H9 (cell line): ENCODE data around the gene HPCAL1. TPM values are rescaled to one million over a fixed set of nuclear protein-coding genes. Genes with fewer than 3 reads are reported as not detected.

Experiments used
- DNase-seq: peaks from one replicate; pipeline ENCODE4 v3.0.0-alpha.2; 2017
- H2AFZ ChIP-seq: one replicate; pipeline ENCODE4 v1.6.1; 2013; ENCODE audit warnings: mild to moderate bottlenecking, low read length, control low read depth, moderate library complexity
- H2AK5ac ChIP-seq: 2 replicates; pipeline ENCODE4 v1.6.1; 2013; ENCODE audit warnings: low read length, control low read depth, mixed read lengths; ENCODE audit not compliant: insufficient read length
- H2BK120ac ChIP-seq: one replicate; pipeline ENCODE4 v1.6.1; 2013; ENCODE audit warnings: low read depth, mild to moderate bottlenecking, low read length, control low read depth, inconsistent platforms; ENCODE audit not compliant: poor library complexity, severe bottlenecking
- H2BK12ac ChIP-seq: 2 replicates; pipeline ENCODE4 v1.6.1; 2013; ENCODE audit warnings: low read length, control low read depth, mixed read lengths, low read depth; ENCODE audit not compliant: insufficient read length
- H2BK15ac ChIP-seq: 2 replicates; pipeline ENCODE4 v1.6.1; 2013; ENCODE audit warnings: low read depth, low read length, control low read depth
- H2BK20ac ChIP-seq: one replicate; pipeline ENCODE4 v1.6.1; 2013; ENCODE audit warnings: low read depth, mild to moderate bottlenecking, low read length, control low read depth, inconsistent platforms; ENCODE audit not compliant: poor library complexity, severe bottlenecking
- H2BK5ac ChIP-seq: 2 replicates; pipeline ENCODE4 v1.6.1; 2013; ENCODE audit warnings: low read length, control low read depth, mixed read lengths; ENCODE audit not compliant: insufficient read length
- H3K14ac ChIP-seq: 2 replicates; pipeline ENCODE4 v1.6.1; 2013; ENCODE audit warnings: low read length, control low read depth; ENCODE audit not compliant: insufficient read depth
- H3K18ac ChIP-seq: 2 replicates; pipeline ENCODE4 v1.6.1; 2013; ENCODE audit warnings: low read depth, mild to moderate bottlenecking, mixed read lengths, low read length, control low read depth; ENCODE audit not compliant: insufficient read length
- H3K23ac ChIP-seq: 2 replicates; pipeline ENCODE4 v1.6.1; 2013; ENCODE audit warnings: low read length, control low read depth, mixed read lengths, low read depth; ENCODE audit not compliant: insufficient read length
- H3K23me2 ChIP-seq: 2 replicates; pipeline ENCODE4 v1.6.1; 2013; ENCODE audit warnings: low read depth, mild to moderate bottlenecking, mixed read lengths, low read length, control low read depth; ENCODE audit not compliant: insufficient read length, poor library complexity, severe bottlenecking
- H3K27ac ChIP-seq: 2 replicates; pipeline ENCODE4 v1.5.1; 2013; ENCODE audit warnings: low read length, control low read depth, mixed read lengths, low read depth; ENCODE audit not compliant: insufficient read length
- H3K27me3 ChIP-seq: 2 replicates; pipeline ENCODE4 v1.6.1; 2013; ENCODE audit warnings: low read length, control low read depth, inconsistent platforms; ENCODE audit not compliant: insufficient read depth
- H3K4ac ChIP-seq: 2 replicates; pipeline ENCODE4 v1.6.1; 2013; ENCODE audit warnings: low read depth, mild to moderate bottlenecking, control low read depth, inconsistent platforms, low read length, moderate library complexity
- H3K4me1 ChIP-seq: 2 replicates; pipeline ENCODE4 v1.6.1; 2013; ENCODE audit warnings: low read length, control low read depth, inconsistent platforms; ENCODE audit not compliant: insufficient read depth
- H3K4me2 ChIP-seq: 2 replicates; pipeline ENCODE4 v1.6.1; 2013; ENCODE audit warnings: low read length, control low read depth, mixed read lengths; ENCODE audit not compliant: insufficient read length, insufficient read depth
- H3K56ac ChIP-seq: 2 replicates; pipeline ENCODE4 v1.6.1; 2013; ENCODE audit warnings: low read depth, mild to moderate bottlenecking, mixed read lengths, low read length, control low read depth; ENCODE audit not compliant: insufficient read length
- H3K79me1 ChIP-seq: 2 replicates; pipeline ENCODE4 v1.6.1; 2013; ENCODE audit warnings: low read depth, mild to moderate bottlenecking, moderate library complexity, low read length, control low read depth, inconsistent platforms; ENCODE audit not compliant: insufficient read depth, poor library complexity, severe bottlenecking
- H3K79me2 ChIP-seq: 2 replicates; pipeline ENCODE4 v1.6.1; 2013; ENCODE audit warnings: low read length, control low read depth, inconsistent platforms; ENCODE audit not compliant: insufficient read depth
- H3K9ac ChIP-seq: 2 replicates; pipeline ENCODE4 v1.6.1; 2013; ENCODE audit warnings: low read length, control low read depth, mixed read lengths; ENCODE audit not compliant: insufficient read length; ENCODE audit errors: extremely low read depth
- H3K9me3 ChIP-seq: one replicate; pipeline ENCODE4 v1.6.1; 2013; ENCODE audit warnings: low read depth, low read length, inconsistent platforms; ENCODE audit not compliant: control insufficient read depth
- H3T11ph ChIP-seq: one replicate; pipeline ENCODE4 v1.6.1; 2013; ENCODE audit warnings: mild to moderate bottlenecking, low read length, control low read depth, inconsistent platforms
- H4K20me1 ChIP-seq: one replicate; pipeline ENCODE4 v1.6.1; 2013; ENCODE audit not compliant: control insufficient read depth, insufficient read length, insufficient read depth
- H4K5ac ChIP-seq: 2 replicates; pipeline ENCODE4 v1.6.1; 2013; ENCODE audit warnings: low read depth, mild to moderate bottlenecking, mixed read lengths, low read length, control low read depth; ENCODE audit not compliant: insufficient read length
- H4K8ac ChIP-seq: replicated peaks from 2 replicates; pipeline ENCODE4 v1.6.1; 2013; ENCODE audit warnings: low read length, control low read depth, mixed read lengths, low read depth; ENCODE audit not compliant: insufficient read length
- H4K91ac ChIP-seq: 2 replicates; pipeline ENCODE4 v1.6.1; 2013; ENCODE audit warnings: low read depth, mild to moderate bottlenecking, moderate library complexity, mixed read lengths, low read length, control low read depth; ENCODE audit not compliant: insufficient read length
- H3K27ac Mint-ChIP-seq, 3 experiments: 2 replicates in 2 of 3; 3 replicates in 1 of 3; pipeline ENCODE4 v1.8.0; 2020 to 2021; ENCODE audit warnings: mixed read lengths in 3 of 3, mild to moderate bottlenecking in 1 of 3, moderate library complexity in 1 of 3
- H3K27me3 Mint-ChIP-seq: 2 replicates; pipeline ENCODE4 v1.8.0; 2021; ENCODE audit warnings: low read depth, mild to moderate bottlenecking, moderate library complexity, mixed read lengths
- H3K36me3 Mint-ChIP-seq, 3 experiments: 2 replicates in 2 of 3; 3 replicates in 1 of 3; pipeline ENCODE4 v1.8.0; 2020 to 2021; ENCODE audit warnings: low read depth in 3 of 3, mixed read lengths in 3 of 3; ENCODE audit not compliant: insufficient read depth in 1 of 3
- H3K4me1 Mint-ChIP-seq, 2 experiments: 2 replicates each; pipeline ENCODE4 v1.8.0; 2020; ENCODE audit warnings: mixed read lengths in 2 of 2
- H3K4me3 Mint-ChIP-seq, 2 experiments: 2 replicates in 1 of 2; 3 replicates in 1 of 2; pipeline ENCODE4 v1.8.0; 2020 to 2021; ENCODE audit warnings: mild to moderate bottlenecking in 2 of 2, mixed read lengths in 2 of 2, moderate library complexity in 1 of 2
- H3K9me3 Mint-ChIP-seq, 2 experiments: 2 replicates in 1 of 2; 3 replicates in 1 of 2; pipeline ENCODE4 v1.8.0; 2020; ENCODE audit warnings: mild to moderate bottlenecking in 2 of 2, mixed read lengths in 2 of 2, moderate library complexity in 1 of 2
- CTCF ChIP-seq: fragments of 200-600 bp; sonication (generic); conservative IDR thresholded peaks from 3 replicates; pipeline ENCODE4 v1.8.0; 2021; ENCODE audit warnings: antibody characterized with exemption, mild to moderate bottlenecking
- WGBS: extraction: QIAGEN DNeasy Blood & Tissue Kit; methylation state at CpG from one replicate; pipeline ENCODE4 v1.1.7; 2013; ENCODE audit warnings: missing lambda C conversion rate, low lambda C conversion rate, mixed read lengths; ENCODE audit not compliant: insufficient read length; ENCODE audit errors: extremely low coverage; 5-methylcytosine and 5-hydroxymethylcytosine counted together
- total RNA-seq: library from RNA; stranded (reverse); gene quantifications from 2 replicates; pipeline ENCODE4 v1.2.1, GENCODE V29; 2021

HPCAL1 gene
- total RNA-seq, 1 experiment from 2014 or later, result 4.7 TPM

GRCh38 chr2:10267551-10268465 lies 34.9 kb upstream of the HPCAL1 start:
- Mint-ChIP-seq H3K27ac (no peak overlapping the region), H3K9me3 (peaks cover 0 to 4% of the 10 kb centered on the region in 2 experiments; a peak in 1 of 5 replicates), H3K4me1 (peaks cover 3 to 9% of the 10 kb centered on the region in 2 experiments; a peak in 3 of 4 replicates), H3K36me3 (no peaks in the 10 kb centered on the region), H3K27me3 (peaks cover 4% of the 10 kb centered on the region), H3K4me3 (no peak overlapping the region)
- H4K91ac ChIP-seq, result no peak overlapping the region
- no peak overlapping the region for H3K27ac ChIP-seq
- no peaks in the 10 kb centered on the region for H3K79me1 ChIP-seq
- H3K9ac ChIP-seq, result no peak overlapping the region
- H3K27me3 ChIP-seq, result no peaks in the 10 kb centered on the region
- no peak overlapping the region for H3K4ac ChIP-seq
- DNase-seq, result peak; percentile 61
- H3K4me2 ChIP-seq, result no peak overlapping the region
- H3K56ac ChIP-seq, result no peak overlapping the region
- H2BK120ac ChIP-seq, result no peak overlapping the region
- H2AFZ ChIP-seq, result no peak overlapping the region
- peak; percentile 40; the same call in 2 of the 3 replicates for TF ChIP-seq CTCF
- no peak overlapping the region for H2BK20ac ChIP-seq
- no peak overlapping the region for H2BK15ac ChIP-seq
- H3K79me2 ChIP-seq, result no peaks in the 10 kb centered on the region
- no peaks in the 10 kb centered on the region for H4K20me1 ChIP-seq
- H2AK5ac ChIP-seq, result no peak overlapping the region
- H4K5ac ChIP-seq, result no peak overlapping the region
- H4K8ac ChIP-seq, result no peak overlapping the region
- no peaks in the 10 kb centered on the region for H3K23me2 ChIP-seq
- no CpG with 5 or more reads among the region's 34 CpGs for WGBS
- no peak overlapping the region for H3T11ph ChIP-seq
- no peak overlapping the region; the same call in 1 of the 2 replicates for H3K14ac ChIP-seq
- no peak overlapping the region for H2BK5ac ChIP-seq
- no peak overlapping the region for H3K23ac ChIP-seq
- H3K4me1 ChIP-seq, result no peaks in the 10 kb centered on the region
- no peaks in the 10 kb centered on the region for H3K9me3 ChIP-seq
- no peak overlapping the region for H2BK12ac ChIP-seq
- H3K18ac ChIP-seq, result no peak overlapping the region
